C4-2B (cell line): ENCODE results near the gene ATL2.
"Not testable (repeated sequence)": the region's sequence is repeated elsewhere in the genome, so short reads cannot be mapped to it uniquely, and the experiment has no call there.

ENCODE experiments used
- H3K27ac ChIP-seq: fragments of 450-650 bp; 2 replicates; pipeline ENCODE4 v1.5.1; 2017
- ZFX ChIP-seq: fragments of 450-650 bp; IDR thresholded peaks from 2 replicates; pipeline ENCODE4 v1.6.1; 2017
- TF ChIP-seq, protein P1 (sequence below): fragments of 450-650 bp; conservative IDR thresholded peaks from 2 replicates; pipeline ENCODE4 v1.5.1; 2017; ENCODE audit warnings: mild to moderate bottlenecking

Gene ATL2

DNA sequence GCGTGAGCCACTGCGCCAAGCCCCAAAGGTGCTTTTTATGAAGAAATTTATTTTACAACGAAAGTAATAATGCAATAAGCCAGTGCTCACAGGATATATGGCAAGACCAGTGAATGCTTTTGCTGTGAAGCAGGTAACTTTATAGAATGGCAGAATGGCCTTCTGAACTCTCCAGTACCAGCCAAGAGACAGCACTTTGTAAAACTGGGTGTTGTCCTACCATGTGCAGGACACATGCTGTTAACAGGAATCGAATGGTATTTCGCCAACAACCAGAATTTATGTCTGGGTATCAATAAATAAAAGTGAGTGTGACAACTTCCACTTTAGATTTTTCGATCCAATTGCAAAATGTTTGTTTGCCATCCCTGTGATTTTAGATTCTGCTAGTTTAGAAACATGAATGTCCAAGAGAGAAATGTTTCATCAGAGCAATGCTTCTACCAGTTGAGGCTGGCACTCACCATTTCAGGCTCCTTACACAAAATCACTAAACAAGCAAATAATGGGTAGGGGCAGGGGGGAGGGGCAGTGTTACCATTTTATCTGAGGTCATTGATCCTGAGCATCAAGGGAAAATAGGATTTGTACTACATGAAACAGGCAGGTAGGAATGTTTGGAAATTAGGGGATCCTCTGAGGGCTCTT is 95.9 kb downstream of the ATL2 start:
- TF ChIP-seq, protein P1, sequence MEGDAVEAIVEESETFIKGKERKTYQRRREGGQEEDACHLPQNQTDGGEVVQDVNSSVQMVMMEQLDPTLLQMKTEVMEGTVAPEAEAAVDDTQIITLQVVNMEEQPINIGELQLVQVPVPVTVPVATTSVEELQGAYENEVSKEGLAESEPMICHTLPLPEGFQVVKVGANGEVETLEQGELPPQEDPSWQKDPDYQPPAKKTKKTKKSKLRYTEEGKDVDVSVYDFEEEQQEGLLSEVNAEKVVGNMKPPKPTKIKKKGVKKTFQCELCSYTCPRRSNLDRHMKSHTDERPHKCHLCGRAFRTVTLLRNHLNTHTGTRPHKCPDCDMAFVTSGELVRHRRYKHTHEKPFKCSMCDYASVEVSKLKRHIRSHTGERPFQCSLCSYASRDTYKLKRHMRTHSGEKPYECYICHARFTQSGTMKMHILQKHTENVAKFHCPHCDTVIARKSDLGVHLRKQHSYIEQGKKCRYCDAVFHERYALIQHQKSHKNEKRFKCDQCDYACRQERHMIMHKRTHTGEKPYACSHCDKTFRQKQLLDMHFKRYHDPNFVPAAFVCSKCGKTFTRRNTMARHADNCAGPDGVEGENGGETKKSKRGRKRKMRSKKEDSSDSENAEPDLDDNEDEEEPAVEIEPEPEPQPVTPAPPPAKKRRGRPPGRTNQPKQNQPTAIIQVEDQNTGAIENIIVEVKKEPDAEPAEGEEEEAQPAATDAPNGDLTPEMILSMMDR, result no peak
- H3K27ac ChIP-seq, result no peak overlapping the region

DNA sequence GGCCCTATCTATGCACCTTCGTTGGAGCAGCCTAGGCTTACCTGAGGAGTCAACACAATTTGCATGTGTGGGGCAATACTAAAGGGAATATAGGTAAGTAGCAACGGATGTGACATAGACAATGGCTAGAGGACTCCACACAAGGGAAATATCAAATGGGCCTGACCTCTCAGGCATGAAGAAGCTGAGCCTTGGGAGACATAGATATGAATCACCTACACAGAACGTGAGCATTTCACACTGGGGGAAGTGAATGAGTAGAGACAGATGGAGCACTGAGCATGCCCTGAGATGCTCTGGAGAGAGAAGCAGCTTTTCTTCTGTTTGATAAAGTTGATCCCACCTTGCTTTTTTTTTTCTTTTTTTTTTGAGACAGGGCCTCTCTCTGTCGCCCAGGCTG is 97.9 kb downstream of the ATL2 start:
- TF ChIP-seq, protein P1, result no peak
- TF ChIP-seq ZFX, result no peak
- no peak overlapping the region for H3K27ac ChIP-seq

DNA sequence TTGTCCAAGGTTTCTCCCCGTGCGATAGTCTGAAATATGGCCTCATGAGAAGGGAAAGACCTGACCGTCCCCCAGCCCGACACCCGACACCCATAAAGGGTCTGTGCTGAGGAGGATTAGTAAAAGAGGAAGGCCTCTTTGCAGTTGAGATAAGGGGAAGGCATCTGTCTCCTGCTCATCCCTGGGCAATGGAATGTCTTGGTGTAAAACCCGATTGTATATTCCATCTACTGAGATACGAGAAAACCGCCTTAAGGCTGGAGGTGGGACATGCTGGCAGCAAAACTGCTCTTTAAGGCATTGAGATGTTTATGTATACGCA is 99.0 kb downstream of the ATL2 start:
- H3K27ac ChIP-seq, result not testable (repeated sequence)

DNA sequence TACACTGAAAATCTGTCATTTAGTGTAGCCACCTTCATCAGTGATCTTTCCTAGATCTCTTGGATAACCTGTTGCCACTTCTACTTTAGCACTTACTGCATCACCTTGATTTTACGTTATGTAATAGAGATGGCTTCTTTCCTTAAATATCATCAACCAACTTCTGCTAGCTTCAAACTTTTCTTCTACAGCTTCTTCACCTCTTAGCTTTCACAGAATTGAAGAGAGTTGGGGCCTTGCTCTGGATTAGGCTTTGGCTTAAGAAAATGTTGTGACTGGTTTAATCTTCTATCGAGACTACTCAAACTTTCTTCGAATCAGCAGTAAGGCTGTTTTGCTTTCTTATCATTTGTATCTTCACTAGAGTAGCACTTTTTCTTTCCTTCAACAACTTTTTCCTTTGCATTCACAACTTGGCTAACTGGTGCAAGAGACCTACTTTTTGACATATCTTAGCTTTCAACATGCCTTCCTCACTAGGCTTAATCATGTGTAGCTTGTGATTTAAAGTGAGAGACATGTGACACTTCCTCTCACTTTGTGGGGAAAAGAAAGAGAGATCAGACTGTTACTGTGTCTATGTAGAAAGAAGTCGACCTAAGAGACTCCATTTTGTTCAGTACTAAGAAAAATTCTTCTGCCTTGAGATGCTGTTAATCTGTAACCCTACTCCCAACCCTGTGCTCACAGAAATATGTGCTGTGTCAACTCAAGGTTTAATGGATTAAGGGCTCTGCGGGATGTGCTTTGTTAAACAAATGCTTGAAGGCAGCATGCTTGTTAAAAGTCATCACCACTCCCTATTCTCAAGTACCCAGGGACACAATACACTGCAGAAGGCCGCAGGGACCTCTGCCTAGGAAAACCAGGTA is 99.6 kb downstream of the ATL2 start:
- no peak overlapping the region for H3K27ac ChIP-seq

DNA sequence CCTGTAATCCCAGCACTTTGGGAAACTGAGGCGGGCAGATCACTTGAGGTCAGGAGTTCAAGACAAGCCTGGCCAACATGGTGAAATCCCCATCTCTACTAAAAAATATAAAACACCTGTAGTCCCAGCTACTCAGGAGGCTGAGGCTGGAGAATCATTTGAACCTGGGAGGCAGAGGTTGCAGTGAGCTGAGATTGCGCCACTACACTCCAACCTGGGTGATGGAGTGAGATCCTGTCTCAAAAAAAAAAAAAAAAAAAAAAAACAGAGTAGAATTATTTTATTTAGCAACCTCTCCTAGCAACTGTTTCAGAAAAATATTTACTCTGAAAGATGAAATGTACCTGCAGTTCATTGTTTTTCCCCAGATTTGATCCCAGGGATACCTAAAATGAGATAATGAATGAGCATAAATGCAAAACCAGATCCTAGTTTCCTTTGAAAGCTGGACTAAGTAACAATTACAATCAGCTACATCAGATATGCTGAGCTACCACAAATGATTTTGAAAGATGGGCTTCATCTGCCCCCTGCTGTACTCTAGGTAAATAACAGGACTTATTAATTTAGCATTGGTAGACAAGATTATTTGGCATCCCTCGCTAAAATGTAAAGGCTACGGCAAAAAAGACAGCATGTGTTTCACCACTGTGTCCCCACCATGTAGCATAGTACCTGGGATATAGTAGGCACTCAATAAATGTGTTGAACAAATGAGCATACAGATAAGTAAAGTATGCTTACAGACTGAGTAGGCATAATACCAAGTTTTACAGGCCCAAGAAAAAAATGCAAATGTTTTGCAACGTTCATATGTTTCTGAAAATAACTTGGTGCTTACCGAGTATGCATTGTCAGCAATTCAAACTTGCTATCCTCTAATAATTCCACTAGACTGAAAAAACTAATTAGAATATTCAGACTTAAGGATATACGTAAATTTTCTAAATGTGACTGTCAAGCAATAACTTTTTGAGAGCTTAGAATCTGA is 102.5 kb downstream of the ATL2 start:
- TF ChIP-seq ZFX, result no peak
- TF ChIP-seq, protein P1, result peak; percentile 60
- H3K27ac ChIP-seq, result no peak overlapping the region

More for the DNA sequence above, 99.6 kb downstream of the ATL2 start:
- TF ChIP-seq, protein P1, result no peak

DNA sequence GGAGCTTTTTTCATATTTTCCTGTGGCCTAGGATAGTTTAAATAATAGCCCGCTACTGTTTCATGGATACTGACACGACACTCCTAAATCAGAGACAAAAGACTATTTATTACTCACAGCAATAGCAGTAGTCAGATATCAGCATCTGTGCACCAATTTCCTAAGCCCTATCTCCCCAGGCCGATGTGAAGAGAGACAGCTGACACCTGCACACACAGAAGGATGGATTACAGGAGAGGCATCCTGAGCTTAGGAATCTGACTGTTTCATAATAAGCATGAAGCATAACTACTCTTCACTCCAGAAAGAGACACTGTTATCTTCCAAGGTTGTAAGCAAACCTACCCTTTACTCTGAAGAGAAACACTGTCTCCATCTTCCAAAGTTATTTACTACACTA is 105.4 kb downstream of the ATL2 start:
- no peak for TF ChIP-seq ZFX
- TF ChIP-seq, protein P1, result no peak
- H3K27ac ChIP-seq, result no peak overlapping the region

DNA sequence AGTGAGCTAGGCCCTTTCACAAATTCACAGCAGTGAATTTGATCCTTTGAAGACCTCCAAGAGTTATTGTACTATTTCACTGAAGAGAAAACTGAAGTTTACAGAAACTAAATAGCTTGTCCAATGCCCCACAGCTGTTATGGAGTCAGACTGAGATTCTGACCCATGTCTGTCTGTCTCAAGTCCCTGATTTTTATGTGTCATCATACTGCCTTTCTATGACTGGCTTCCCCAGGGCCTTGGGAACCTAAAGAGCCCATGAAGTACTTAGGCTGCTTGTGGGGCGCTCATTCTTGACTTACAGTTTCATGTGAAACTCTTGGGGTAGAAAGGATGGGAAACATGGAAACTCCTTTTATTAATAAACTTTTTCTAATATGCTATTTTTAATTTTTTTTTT is 107.7 kb downstream of the ATL2 start:
- no peak for TF ChIP-seq ZFX
- TF ChIP-seq, protein P1, result no peak
- H3K27ac ChIP-seq, result no peak overlapping the region
